ENCODE measurements around the gene YJEFN3. TPM values are rescaled to one million over a fixed set of nuclear protein-coding genes. Genes with fewer than 3 reads are reported as not detected.

Gene YJEFN3
- total RNA-seq, 4 donors from 2014 or later, result 0.18 to 0.31 TPM; not detected in 2

GRCh38 chr19:19582471-19582870, 53.8 kb downstream of the YJEFN3 start:
- Histone ChIP-seq H3K4me3 (no peak overlapping the region), H3K4me1 (no peaks in the 10 kb centered on the region), H3K27ac (no peak overlapping the region), H3K9me3 (no peaks in the 10 kb centered on the region), H3K36me3 (no peaks in the 10 kb centered on the region), H3K27me3 (no peaks in the 10 kb centered on the region)
- in situ Hi-C loops (cut with MboI; ENCODE audit: low sequenced_read_pairs in 4 of 4) (no loop called here), intact Hi-C loops (cut with DNase I; ENCODE audit: low total_unique reads) (no loop called here)
- ATAC-seq, result no peak
- TF ChIP-seq POLR2A (IDR thresholded peaks at IDR 0.05) (no peak), CTCF (IDR thresholded peaks at IDR 0.05 in 4 of 5, conservative IDR thresholded peaks at IDR 0.05 in 1 of 5) (no peak)
- no peak for DNase-seq

- Histone ChIP-seq H3K4me1 (no peaks in the 10 kb centered on the region), H3K27ac (no peak overlapping the region), H3K4me3 (no peak overlapping the region), H3K9me3 (no peaks in the 10 kb centered on the region), H3K36me3 (no peaks in the 10 kb centered on the region), H3K27me3 (no peaks in the 10 kb centered on the region)
- TF ChIP-seq CTCF (IDR thresholded peaks at IDR 0.05 in 4 of 5, conservative IDR thresholded peaks at IDR 0.05 in 1 of 5) (no peak), POLR2A (IDR thresholded peaks at IDR 0.05) (no peak)
- DNase-seq (no peak), ATAC-seq (no peak)
- in situ Hi-C loops (cut with MboI; ENCODE audit: low sequenced_read_pairs in 4 of 4), result no loop called here
- intact Hi-C loops (cut with DNase I; ENCODE audit: low total_unique reads), result no loop called here
Observed at GRCh38 chr19:19584356-19584755, 55.6 kb downstream of the YJEFN3 start.

Other genes with a start within 250 kb of the YJEFN3 start
- 10 to 100 TPM; 29.7 to 51.0 (median 39.8) TPM for gene SUGP1, start 208.4 kb upstream of the YJEFN3 start, total RNA-seq
- 10 to 100 TPM; 31.3 to 48.5 (median 41.7) TPM for gene MAU2, start 208.1 kb upstream of the YJEFN3 start, total RNA-seq
- gene GATAD2A, start 123.2 kb upstream of the YJEFN3 start, total RNA-seq, result 10 to 100 TPM; 17.7 to 51.4 (median 40.1) TPM
- 1 to 10 TPM in 1 of 4 donors, under 1 TPM in 1, not detected in 2; 0.80 to 1.7 TPM for gene TSSK6, start 13.4 kb upstream of the YJEFN3 start, total RNA-seq
- 100 to 1,000 TPM in 1 of 4 donors, 10 to 100 TPM in 3; 41.8 to 201 (median 50.5) TPM for gene NDUFA13, start 12.7 kb upstream of the YJEFN3 start, total RNA-seq
- 1 to 10 TPM in 1 of 4 donors, not detected in 3; 3.2 TPM for gene CILP2, start 9.4 kb downstream of the YJEFN3 start, total RNA-seq
- not detected for gene PBX4, start 89.8 kb downstream of the YJEFN3 start, total RNA-seq
- gene LPAR2, start 99.3 kb downstream of the YJEFN3 start, total RNA-seq, result 1 to 10 TPM in 1 of 4 donors, under 1 TPM in 2, not detected in 1; 0.15 to 1.3 (median 0.27) TPM
- 1 to 10 TPM in 3 of 4 donors, not detected in 1; 1.2 to 2.6 (median 1.6) TPM for gene GMIP, start 114.7 kb downstream of the YJEFN3 start, total RNA-seq
- 100 to 1,000 TPM in 2 of 4 donors, 10 to 100 TPM in 2; 51.8 to 111 (median 82.8) TPM for gene ATP13A1, start 134.8 kb downstream of the YJEFN3 start, total RNA-seq
- 1 to 10 TPM in 3 of 4 donors, under 1 TPM in 1; 0.39 to 9.7 (median 2.5) TPM for gene ZNF101, start 139.9 kb downstream of the YJEFN3 start, total RNA-seq
- gene ZNF14, start 204.2 kb downstream of the YJEFN3 start, total RNA-seq, result 1 to 10 TPM in 3 of 4 donors, under 1 TPM in 1; 0.97 to 2.1 (median 1.7) TPM